GM12872 (cell line): ENCODE measurements around the gene SRSF8.

Experiments
- TF ChIP-seq, protein P1 (sequence below): IDR thresholded peaks from 3 replicates; pipeline ENCODE4 v1.5.1; 2011; ENCODE audit warnings: low read depth, mild to moderate bottlenecking, low read length, moderate library complexity; ENCODE audit not compliant: insufficient read depth

SRSF8 gene

GRCh38 chr11:95072948-95073347, 6.2 kb downstream of the SRSF8 start:
- TF ChIP-seq, protein P1, sequence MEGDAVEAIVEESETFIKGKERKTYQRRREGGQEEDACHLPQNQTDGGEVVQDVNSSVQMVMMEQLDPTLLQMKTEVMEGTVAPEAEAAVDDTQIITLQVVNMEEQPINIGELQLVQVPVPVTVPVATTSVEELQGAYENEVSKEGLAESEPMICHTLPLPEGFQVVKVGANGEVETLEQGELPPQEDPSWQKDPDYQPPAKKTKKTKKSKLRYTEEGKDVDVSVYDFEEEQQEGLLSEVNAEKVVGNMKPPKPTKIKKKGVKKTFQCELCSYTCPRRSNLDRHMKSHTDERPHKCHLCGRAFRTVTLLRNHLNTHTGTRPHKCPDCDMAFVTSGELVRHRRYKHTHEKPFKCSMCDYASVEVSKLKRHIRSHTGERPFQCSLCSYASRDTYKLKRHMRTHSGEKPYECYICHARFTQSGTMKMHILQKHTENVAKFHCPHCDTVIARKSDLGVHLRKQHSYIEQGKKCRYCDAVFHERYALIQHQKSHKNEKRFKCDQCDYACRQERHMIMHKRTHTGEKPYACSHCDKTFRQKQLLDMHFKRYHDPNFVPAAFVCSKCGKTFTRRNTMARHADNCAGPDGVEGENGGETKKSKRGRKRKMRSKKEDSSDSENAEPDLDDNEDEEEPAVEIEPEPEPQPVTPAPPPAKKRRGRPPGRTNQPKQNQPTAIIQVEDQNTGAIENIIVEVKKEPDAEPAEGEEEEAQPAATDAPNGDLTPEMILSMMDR, result no peak

GRCh38 chr11:95074792-95075563, 8.3 kb downstream of the SRSF8 start:
- TF ChIP-seq, protein P1, result no peak

- TF ChIP-seq, protein P1, result no peak
These were observed 9.7 kb downstream of the SRSF8 start for GRCh38 chr11:95076416-95076815.

DNA sequence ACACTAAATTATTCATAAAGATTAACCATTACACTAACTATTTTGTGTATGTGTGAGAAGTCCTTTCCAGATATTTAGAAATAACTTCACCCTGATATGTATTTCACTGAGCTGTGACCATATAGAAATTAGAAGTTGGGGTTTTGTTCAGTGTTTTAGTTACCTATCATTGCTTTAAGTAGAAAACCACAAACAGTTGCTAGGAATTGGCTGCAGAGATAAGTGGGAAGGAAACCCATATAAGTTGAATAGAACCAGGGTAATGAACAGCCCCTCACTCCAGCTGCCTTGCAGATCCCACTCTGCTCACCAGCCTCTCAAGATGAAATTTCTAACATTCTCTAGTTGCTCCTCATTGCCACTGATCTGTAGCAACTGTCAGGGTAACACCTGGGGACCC, 10.3 kb downstream of the SRSF8 start:
- TF ChIP-seq, protein P1, result no peak

DNA sequence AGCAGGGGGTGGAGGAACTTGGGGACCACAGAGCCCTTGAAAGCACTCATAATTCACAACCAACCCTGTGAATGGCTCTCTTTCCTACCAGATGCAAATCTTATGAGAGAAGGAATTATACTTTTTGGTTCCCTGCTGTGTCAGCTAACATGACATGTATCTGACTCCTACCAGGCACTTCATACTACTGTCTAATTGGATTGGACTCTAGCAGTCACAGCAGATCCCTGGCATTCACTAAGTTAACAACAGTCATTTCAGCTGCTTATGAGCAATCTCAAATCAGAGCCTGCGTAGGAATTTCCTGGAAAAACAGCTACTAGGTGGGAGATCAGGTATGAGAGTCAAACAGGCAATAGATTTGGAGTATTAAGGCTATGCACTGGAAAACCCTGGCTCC, 11.8 kb downstream of the SRSF8 start:
- TF ChIP-seq, protein P1, result no peak

DNA sequence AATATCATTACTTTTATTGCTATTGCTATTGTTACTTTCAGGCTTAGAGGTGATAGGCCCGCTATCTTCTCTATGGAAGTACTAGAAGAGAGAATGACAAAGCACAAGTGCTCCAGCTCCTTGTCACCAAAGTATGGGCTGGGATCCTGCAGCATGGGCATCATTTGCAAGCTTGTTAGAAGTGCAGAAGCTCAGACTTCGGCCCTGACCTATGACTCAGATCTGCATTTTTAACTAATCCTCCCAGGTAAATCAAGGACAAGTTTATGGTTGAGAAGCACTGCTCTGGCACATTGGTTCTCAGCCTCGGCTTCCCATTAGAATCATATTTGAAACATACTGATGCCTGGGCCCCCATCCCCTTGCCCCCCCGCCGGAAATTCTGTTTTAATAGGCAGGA, 14.3 kb downstream of the SRSF8 start:
- TF ChIP-seq, protein P1, result no peak

DNA sequence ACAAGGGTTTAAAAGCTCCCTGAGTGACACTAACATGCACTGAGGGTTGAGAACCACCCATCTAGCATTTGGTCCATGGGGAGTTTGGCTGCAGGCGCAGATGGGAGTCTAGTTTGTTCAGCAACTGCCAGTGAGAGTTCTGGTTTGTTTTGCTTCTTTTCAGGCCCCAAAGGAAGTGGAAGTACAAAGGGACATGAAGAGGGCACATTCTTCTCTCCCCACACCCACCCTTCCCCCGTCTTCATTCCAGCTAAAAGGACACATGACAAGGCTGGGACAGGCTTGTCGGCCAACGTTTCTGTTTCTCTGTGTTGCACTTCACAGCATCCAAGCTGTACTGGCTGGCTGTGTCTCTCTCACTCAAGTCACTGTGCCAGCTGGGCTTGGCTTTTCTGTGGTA, 14.7 kb downstream of the SRSF8 start:
- TF ChIP-seq, protein P1, result no peak
